Measurements from ENCODE around the gene SLC1A1. TPM values are rescaled to one million over a fixed set of nuclear protein-coding genes. Genes with fewer than 3 reads are reported as not detected.

Gene SLC1A1
- total RNA-seq, 1 donor from 2014 or later: 6.8 TPM

GRCh38 chr9:4581861-4582565 lies 91.7 kb downstream of the SLC1A1 start:
- Mint-ChIP-seq H3K4me1 (ENCODE audit: unreplicated experiment) (peaks cover 23% of the 10 kb centered on the region), H3K36me3 (ENCODE audit: unreplicated experiment) (peaks cover 23% of the 10 kb centered on the region), H3K4me3 (ENCODE audit: unreplicated experiment) (no peak overlapping the region), H3K27ac (ENCODE audit: unreplicated experiment) (peak overlapping the region; percentile 36), H3K27me3 (ENCODE audit: unreplicated experiment) (no peaks in the 10 kb centered on the region), H3K9me3 (ENCODE audit: unreplicated experiment) (no peaks in the 10 kb centered on the region)
- TF ChIP-seq CTCF (IDR thresholded peaks at IDR 0.05): no peak
- DNase-seq (ENCODE audit: extremely low spot score, unreplicated experiment): no peak

- DNase-seq (ENCODE audit: extremely low spot score, unreplicated experiment): no peak
- Mint-ChIP-seq H3K36me3 (ENCODE audit: unreplicated experiment) (peaks cover 19% of the 10 kb centered on the region), H3K4me3 (ENCODE audit: unreplicated experiment) (no peak overlapping the region), H3K9me3 (ENCODE audit: unreplicated experiment) (no peaks in the 10 kb centered on the region), H3K27me3 (ENCODE audit: unreplicated experiment) (no peaks in the 10 kb centered on the region), H3K4me1 (ENCODE audit: unreplicated experiment) (peaks cover 23% of the 10 kb centered on the region), H3K27ac (ENCODE audit: unreplicated experiment) (no peak overlapping the region)
- no peak for TF ChIP-seq CTCF (IDR thresholded peaks at IDR 0.05)
Measured at GRCh38 chr9:4583001-4583400, 92.7 kb downstream of the SLC1A1 start.

GRCh38 chr9:4584636-4585035 lies 94.4 kb downstream of the SLC1A1 start:
- no peaks in the 10 kb centered on the region for H3K9me3 Mint-ChIP-seq (ENCODE audit: unreplicated experiment)
- no peak for DNase-seq (ENCODE audit: extremely low spot score, unreplicated experiment)
- no peak overlapping the region for H3K4me3 Mint-ChIP-seq (ENCODE audit: unreplicated experiment)
- no peak for TF ChIP-seq CTCF (IDR thresholded peaks at IDR 0.05)
- H3K36me3 Mint-ChIP-seq (ENCODE audit: unreplicated experiment): peaks cover 15% of the 10 kb centered on the region
- peaks cover 18% of the 10 kb centered on the region for H3K4me1 Mint-ChIP-seq (ENCODE audit: unreplicated experiment)
- H3K27ac Mint-ChIP-seq (ENCODE audit: unreplicated experiment): no peak overlapping the region
- no peaks in the 10 kb centered on the region for H3K27me3 Mint-ChIP-seq (ENCODE audit: unreplicated experiment)

GRCh38 chr9:4585135-4585534 lies 94.9 kb downstream of the SLC1A1 start:
- no peak overlapping the region for H3K4me3 Mint-ChIP-seq (ENCODE audit: unreplicated experiment)
- H3K27me3 Mint-ChIP-seq (ENCODE audit: unreplicated experiment): no peaks in the 10 kb centered on the region
- H3K9me3 Mint-ChIP-seq (ENCODE audit: unreplicated experiment): no peaks in the 10 kb centered on the region
- DNase-seq (ENCODE audit: extremely low spot score, unreplicated experiment): no peak
- no peak overlapping the region for H3K27ac Mint-ChIP-seq (ENCODE audit: unreplicated experiment)
- peaks cover 18% of the 10 kb centered on the region for H3K4me1 Mint-ChIP-seq (ENCODE audit: unreplicated experiment)
- TF ChIP-seq CTCF (IDR thresholded peaks at IDR 0.05): no peak
- H3K36me3 Mint-ChIP-seq (ENCODE audit: unreplicated experiment): peaks cover 15% of the 10 kb centered on the region

GRCh38 chr9:4588721-4589120 lies 98.5 kb downstream of the SLC1A1 start:
- H3K27ac Mint-ChIP-seq (ENCODE audit: unreplicated experiment): no peak overlapping the region
- no peaks in the 10 kb centered on the region for H3K27me3 Mint-ChIP-seq (ENCODE audit: unreplicated experiment)
- H3K4me3 Mint-ChIP-seq (ENCODE audit: unreplicated experiment): no peak overlapping the region
- H3K36me3 Mint-ChIP-seq (ENCODE audit: unreplicated experiment): peaks cover 15% of the 10 kb centered on the region
- no peaks in the 10 kb centered on the region for H3K9me3 Mint-ChIP-seq (ENCODE audit: unreplicated experiment)
- TF ChIP-seq CTCF (IDR thresholded peaks at IDR 0.05): no peak
- no peak for DNase-seq (ENCODE audit: extremely low spot score, unreplicated experiment)
- H3K4me1 Mint-ChIP-seq (ENCODE audit: unreplicated experiment): peaks cover 19% of the 10 kb centered on the region

Data from osteocyte (in vitro differentiated cells).